Sigmoid colon (tissue), 7 donors: ENCODE measurements around the gene KCNAB1. TPM values are rescaled to one million over a fixed set of nuclear protein-coding genes. Genes with fewer than 3 reads are reported as not detected.

ENCODE experiments used
- DNase-seq: peaks from one replicate; pipeline ENCODE4 v3.0.0-alpha.2; 2019
- H3K27ac ChIP-seq, 4 donors: fragments of 200-600 bp; sonication (generic); one replicate each; pipeline ENCODE4 v1.5.1; 2016 to 2019; ENCODE audit warnings: mild to moderate bottlenecking in 1 of 4
- H3K27me3 ChIP-seq, 3 donors: fragments of 200-600 bp; sonication (generic); one replicate each; pipeline ENCODE4 v1.5.1; 2019; ENCODE audit warnings: mild to moderate bottlenecking in 1 of 3
- H3K36me3 ChIP-seq, 4 donors: fragments of 200-600 bp; sonication (generic); one replicate each; pipeline ENCODE4 v1.5.1; 2016 to 2019
- H3K4me1 ChIP-seq, 4 donors: fragments of 200-600 bp; sonication (generic); one replicate each; pipeline ENCODE4 v1.5.1; 2017 to 2019
- H3K4me3 ChIP-seq, 4 donors: fragments of 200-600 bp; sonication (generic); one replicate each; pipeline ENCODE4 v1.5.1; 2017 to 2019; ENCODE audit warnings: mild to moderate bottlenecking in 2 of 4, moderate library complexity in 1 of 4
- H3K9me3 ChIP-seq, 4 donors: fragments of 200-600 bp in 3 of 4; sonication (generic) in 3 of 4; one replicate each; pipeline versions ENCODE4 v1.5.1 to v1.6.1; 2013 to 2019
- EP300 ChIP-seq, 4 donors: sonication (generic); formaldehyde crosslinking; IDR thresholded peaks; one replicate each; pipeline ENCODE4 v1.6.1; 2017; ENCODE audit warnings: antibody characterized with exemption in 4 of 4
- POLR2A ChIP-seq, 2 donors: fragments of 450-650 bp; IDR thresholded peaks; one replicate each; pipeline ENCODE4 v1.6.1; 2016; ENCODE audit warnings: antibody characterized with exemption in 2 of 2, mild to moderate bottlenecking in 2 of 2, moderate library complexity in 2 of 2
- POLR2AphosphoS5 ChIP-seq, 4 donors: sonication (generic); formaldehyde crosslinking; IDR thresholded peaks; one replicate each; pipeline ENCODE4 v1.6.1; 2017; ENCODE audit warnings: antibody characterized with exemption in 4 of 4
- WGBS, 2 donors: extraction: QIAGEN DNeasy Blood & Tissue Kit; methylation state at CpG; one replicate each; pipeline ENCODE4 v1.1.7; 2013; 5-methylcytosine and 5-hydroxymethylcytosine counted together
- intact Hi-C: fragments of 100-400 bp; cut with DNase I; formaldehyde crosslinking; loops from one replicate; pipeline ENCODE4 v1.15.1; 2023
- polyA plus RNA-seq, 3 donors: library from polyadenylated mRNA; stranded (reverse); fragments of 200-250 nt; gene quantifications; one replicate each; pipeline ENCODE4 v1.2.3, GENCODE V29; 2013
- total RNA-seq, 4 donors: library from RNA; depleted of rRNA; stranded (reverse); fragments of >200 nt; gene quantifications; one replicate each; pipeline ENCODE4 v1.1.0, GENCODE V29; 2016
- TF ChIP-seq, protein P1 (sequence below), 4 experiments: fragments of 450-650 bp in 3 of 4; fragments of 200-600 bp in 1 of 4; IDR thresholded peaks; one replicate each; pipeline ENCODE4 v1.5.1; 2016 to 2019; ENCODE audit warnings: antibody characterized with exemption in 4 of 4, mild to moderate bottlenecking in 3 of 4, moderate library complexity in 2 of 4
- donor health status: healthy with polysubstance abuse.
- donor health status: Bipolar disorder and iron deficiency.
- donor health status: healthy.

The KCNAB1 gene
- total and polyA plus RNA-seq, 7 donors = 1.2 to 5.0 (median 4.3) TPM; not detected in 2

DNA sequence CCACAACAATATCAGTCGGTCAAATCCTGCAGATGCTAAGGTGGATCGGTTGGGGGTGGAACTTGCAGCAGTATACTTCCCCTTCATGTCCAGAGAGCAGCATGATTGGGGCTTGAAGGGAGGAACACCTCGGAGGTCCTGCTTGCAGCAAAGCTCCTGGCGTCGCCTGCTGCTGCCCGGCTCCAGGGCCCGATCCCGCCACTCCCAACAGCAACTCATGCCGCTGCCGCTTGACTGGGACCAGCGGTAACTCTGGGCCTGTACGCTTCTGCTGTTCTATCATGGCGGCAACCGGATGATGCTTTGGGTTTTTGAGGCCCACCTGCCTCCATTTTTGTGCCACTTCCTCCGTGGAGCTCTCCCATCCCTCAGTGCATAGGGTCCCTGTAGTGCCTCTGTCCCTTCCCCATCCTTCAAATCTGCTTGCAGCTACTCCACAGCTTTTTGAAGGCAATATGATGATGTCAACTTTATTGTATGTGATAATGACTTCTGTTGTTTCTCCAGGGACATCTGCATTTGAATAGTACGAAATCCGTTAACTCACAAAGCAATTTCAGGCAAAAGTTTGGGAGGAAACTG lies 56.3 kb downstream of the KCNAB1 start:
- no peaks in the 10 kb centered on the region for H3K9me3 ChIP-seq
- DNase-seq = no peak
- H3K36me3 ChIP-seq = no peaks in the 10 kb centered on the region
- intact Hi-C loops = no loop called here
- no peak overlapping the region for H3K4me3 ChIP-seq
- 95 to 96% methylated on average over 17 of the region's 17 CpGs for WGBS, 2 donors
- no peak for TF ChIP-seq POLR2A (IDR thresholded peaks at IDR 0.05)
- no peak for TF ChIP-seq POLR2AphosphoS5 (IDR thresholded peaks at IDR 0.05)
- TF ChIP-seq, protein P1, sequence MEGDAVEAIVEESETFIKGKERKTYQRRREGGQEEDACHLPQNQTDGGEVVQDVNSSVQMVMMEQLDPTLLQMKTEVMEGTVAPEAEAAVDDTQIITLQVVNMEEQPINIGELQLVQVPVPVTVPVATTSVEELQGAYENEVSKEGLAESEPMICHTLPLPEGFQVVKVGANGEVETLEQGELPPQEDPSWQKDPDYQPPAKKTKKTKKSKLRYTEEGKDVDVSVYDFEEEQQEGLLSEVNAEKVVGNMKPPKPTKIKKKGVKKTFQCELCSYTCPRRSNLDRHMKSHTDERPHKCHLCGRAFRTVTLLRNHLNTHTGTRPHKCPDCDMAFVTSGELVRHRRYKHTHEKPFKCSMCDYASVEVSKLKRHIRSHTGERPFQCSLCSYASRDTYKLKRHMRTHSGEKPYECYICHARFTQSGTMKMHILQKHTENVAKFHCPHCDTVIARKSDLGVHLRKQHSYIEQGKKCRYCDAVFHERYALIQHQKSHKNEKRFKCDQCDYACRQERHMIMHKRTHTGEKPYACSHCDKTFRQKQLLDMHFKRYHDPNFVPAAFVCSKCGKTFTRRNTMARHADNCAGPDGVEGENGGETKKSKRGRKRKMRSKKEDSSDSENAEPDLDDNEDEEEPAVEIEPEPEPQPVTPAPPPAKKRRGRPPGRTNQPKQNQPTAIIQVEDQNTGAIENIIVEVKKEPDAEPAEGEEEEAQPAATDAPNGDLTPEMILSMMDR (IDR thresholded peaks at IDR 0.05) = no peak
- no peak for TF ChIP-seq EP300 (IDR thresholded peaks at IDR 0.05)
- H3K4me1 ChIP-seq = peaks cover 0 to 6% (median 3%) of the 10 kb centered on the region in 4 donors
- no peaks in the 10 kb centered on the region for H3K27me3 ChIP-seq
- H3K27ac ChIP-seq = no peak overlapping the region

DNA sequence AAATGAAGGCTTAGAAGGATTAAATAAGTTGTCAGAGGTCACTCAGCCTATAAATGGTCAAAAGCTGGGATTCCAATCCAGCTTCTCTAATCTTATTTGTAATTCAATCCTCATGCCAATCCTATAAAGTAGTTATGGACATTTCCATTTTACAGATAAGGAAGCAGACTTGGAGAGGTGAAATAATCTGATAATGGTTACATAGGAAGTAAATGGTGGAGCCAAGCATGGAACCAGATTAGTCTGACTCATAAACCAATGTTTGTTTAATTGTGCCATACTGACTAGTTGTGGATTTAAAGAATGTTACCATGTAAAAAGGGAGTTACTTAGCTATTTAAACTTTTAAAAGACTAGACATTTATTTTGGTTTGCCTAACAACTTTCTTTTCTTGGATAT lies 59.7 kb downstream of the KCNAB1 start:
- intact Hi-C loops = no loop called here
- TF ChIP-seq POLR2A (IDR thresholded peaks at IDR 0.05) (no peak), POLR2AphosphoS5 (IDR thresholded peaks at IDR 0.05) (no peak)
- H3K36me3 ChIP-seq = no peaks in the 10 kb centered on the region
- H3K9me3 ChIP-seq = no peaks in the 10 kb centered on the region
- H3K4me3 ChIP-seq = no peak overlapping the region
- no peaks in the 10 kb centered on the region for H3K4me1 ChIP-seq
- H3K27me3 ChIP-seq = no peaks in the 10 kb centered on the region
- DNase-seq = no peak
- H3K27ac ChIP-seq = no peak overlapping the region

DNA sequence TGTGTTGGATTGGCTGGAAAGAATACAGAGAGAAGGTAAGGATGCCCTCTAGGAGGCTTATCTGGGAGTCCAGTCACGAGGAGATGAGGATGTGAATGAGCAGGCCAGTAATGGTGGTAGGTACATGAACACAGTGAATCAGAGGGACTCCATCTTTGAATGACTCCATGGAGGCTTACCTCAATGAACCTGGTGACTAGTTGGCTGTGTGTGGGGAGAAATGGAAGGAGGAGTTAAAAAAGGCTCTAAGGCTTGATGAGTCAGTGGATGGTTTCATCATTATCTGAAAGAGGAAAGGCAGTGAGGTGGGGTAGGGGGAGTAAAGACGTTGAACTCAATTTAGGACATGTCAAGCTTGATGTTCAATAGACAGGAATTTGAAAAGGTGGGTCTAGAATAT lies 61.1 kb downstream of the KCNAB1 start:
- Histone ChIP-seq H3K27ac (no peak overlapping the region), H3K4me1 (no peaks in the 10 kb centered on the region), H3K9me3 (no peaks in the 10 kb centered on the region), H3K4me3 (no peak overlapping the region), H3K36me3 (no peaks in the 10 kb centered on the region), H3K27me3 (no peaks in the 10 kb centered on the region)
- 80% methylated on average over 2 of the region's 2 CpGs for WGBS, 2 donors
- no peak for DNase-seq
- intact Hi-C loops = no loop called here
- no peak for TF ChIP-seq POLR2AphosphoS5 (IDR thresholded peaks at IDR 0.05)
- TF ChIP-seq, protein P1 (IDR thresholded peaks at IDR 0.05) = no peak
- no peak for TF ChIP-seq EP300 (IDR thresholded peaks at IDR 0.05)
- TF ChIP-seq POLR2A (IDR thresholded peaks at IDR 0.05) = no peak

DNA sequence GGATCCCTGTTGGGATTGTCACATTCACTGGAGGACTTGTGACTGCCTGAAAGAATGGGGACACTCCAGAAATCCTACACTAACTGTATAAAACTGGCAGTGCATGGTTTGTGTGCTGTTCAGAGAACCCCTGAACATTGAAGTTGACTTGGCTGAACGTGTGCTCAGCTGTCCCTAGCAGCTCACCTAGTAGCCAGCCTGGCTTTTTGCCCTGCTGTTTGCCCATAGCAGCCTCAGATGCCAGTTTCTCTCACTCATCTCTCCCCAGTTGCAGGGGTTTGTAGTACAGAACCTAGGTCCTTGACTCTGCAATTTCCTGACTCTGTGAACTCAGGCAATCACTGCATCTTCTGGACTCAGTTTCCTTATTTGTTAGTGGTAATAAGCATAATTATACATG lies 63.0 kb downstream of the KCNAB1 start:
- H3K4me3 ChIP-seq = no peak overlapping the region
- no peaks in the 10 kb centered on the region for H3K36me3 ChIP-seq
- intact Hi-C loops = no loop called here
- no peaks in the 10 kb centered on the region for H3K4me1 ChIP-seq
- whole genome bisulfite sequencing, 2 donors = 45 to 72% methylated on average over 1 of the region's 1 CpG
- no peak for DNase-seq
- H3K27ac ChIP-seq = no peak overlapping the region
- H3K27me3 ChIP-seq = no peaks in the 10 kb centered on the region
- no peaks in the 10 kb centered on the region for H3K9me3 ChIP-seq
- TF ChIP-seq POLR2AphosphoS5 (IDR thresholded peaks at IDR 0.05) = no peak
- TF ChIP-seq EP300 (IDR thresholded peaks at IDR 0.05) = no peak
- TF ChIP-seq, protein P1 (IDR thresholded peaks at IDR 0.05) = no peak
- no peak for TF ChIP-seq POLR2A (IDR thresholded peaks at IDR 0.05)

DNA sequence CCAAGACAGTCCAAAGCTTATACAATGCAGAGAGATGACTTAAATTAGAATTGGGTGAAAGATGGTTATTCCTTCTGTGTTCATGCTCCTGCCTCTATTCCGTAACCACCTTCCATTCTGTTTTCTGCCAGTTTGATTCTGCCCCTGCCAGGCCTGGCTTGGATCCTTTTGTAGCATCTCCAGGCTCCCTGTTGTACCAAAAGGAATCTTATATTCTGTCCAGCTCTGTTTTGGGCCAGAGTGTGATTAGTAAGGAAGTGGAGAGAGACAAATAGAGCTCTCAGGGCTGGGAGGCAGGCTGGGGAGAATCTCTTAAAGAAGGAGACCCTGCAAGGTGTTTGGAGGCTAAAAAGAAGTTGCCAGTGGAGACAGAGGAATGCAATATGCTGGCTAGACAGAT lies 63.8 kb downstream of the KCNAB1 start:
- TF ChIP-seq, protein P1 (IDR thresholded peaks at IDR 0.05) = no peak
- no peak for TF ChIP-seq POLR2AphosphoS5 (IDR thresholded peaks at IDR 0.05)
- TF ChIP-seq EP300 (IDR thresholded peaks at IDR 0.05) = no peak
- no peak for TF ChIP-seq POLR2A (IDR thresholded peaks at IDR 0.05)
- H3K4me1 ChIP-seq = no peaks in the 10 kb centered on the region
- no peaks in the 10 kb centered on the region for H3K9me3 ChIP-seq
- no peaks in the 10 kb centered on the region for H3K27me3 ChIP-seq
- no peak overlapping the region for H3K4me3 ChIP-seq
- DNase-seq = no peak
- H3K36me3 ChIP-seq = no peaks in the 10 kb centered on the region
- no peak overlapping the region for H3K27ac ChIP-seq
- intact Hi-C loops = no loop called here
- 92 to 95% methylated on average over 1 of the region's 1 CpG for WGBS, 2 donors
